Pancreas (tissue), 10 donors: ENCODE measurements around the gene SH3BGRL2. TPM values are rescaled to one million over a fixed set of nuclear protein-coding genes. Genes with fewer than 3 reads are reported as not detected.

Experiments
- ATAC-seq, 4 donors: fragments of 200-7000 bp; cut with Tn5 transposase; one replicate each; pipeline versions ENCODE4 v1.8.0 to v1.9.1; 2020; ENCODE audit warnings: mild to moderate bottlenecking in 4 of 4, moderate library complexity in 4 of 4
- DNase-seq, 6 donors: peaks; one replicate each; pipeline ENCODE4 v3.0.0-alpha.2; 2020
- FAIRE-seq: peaks from 2 replicates; lab custom pipeline; 2012; peaks lifted over from hg19 to GRCh38; lab: Jason Lieb, UNC
- H3K27ac ChIP-seq, 4 donors: fragments of 200-600 bp; sonication (generic); 1 replicate in 3 of 4; 2 replicates in 1 of 4; pipeline versions ENCODE4 v1.5.0 to v1.8.0; 2020
- H3K27me3 ChIP-seq, 4 donors: fragments of 200-600 bp; one replicate each; pipeline ENCODE4 v1.8.0; 2021
- H3K36me3 ChIP-seq, 3 donors: fragments of 200-600 bp; sonication (generic) in 1 of 3; one replicate each; pipeline versions ENCODE4 v1.5.0 to v1.8.0; 2020 to 2021
- H3K4me1 ChIP-seq, 3 donors: fragments of 200-600 bp; one replicate each; pipeline ENCODE4 v1.8.0; 2021
- H3K4me3 ChIP-seq, 4 donors: fragments of 200-600 bp; sonication (generic) in 2 of 4; one replicate each; pipeline versions ENCODE4 v1.5.0 to v1.8.0; 2020 to 2021
- H3K9me3 ChIP-seq, 4 donors: fragments of 200-600 bp; one replicate each; pipeline ENCODE4 v1.8.0; 2021
- WGBS, 2 donors: extraction: QIAGEN DNeasy Blood & Tissue Kit; methylation state at CpG; one replicate each; pipeline ENCODE4 v1.1.7; 2013; 5-methylcytosine and 5-hydroxymethylcytosine counted together
- intact Hi-C, 3 donors: fragments of 100-400 bp; cut with DNase I; formaldehyde crosslinking; loops; one replicate each; pipeline versions ENCODE4 v1.11.1 to v1.14.2; 2022
- polyA plus RNA-seq, 2 donors: library from polyadenylated mRNA; stranded (reverse); fragments of 200-250 nt; gene quantifications; one replicate each; pipeline ENCODE4 v1.2.3, GENCODE V29; 2013
- total RNA-seq, 6 donors: library from RNA; stranded (reverse); fragmentation: NEBNext Ultra II Directional in 4 of 6; extraction: Animal tissue kit (Norgen Biotek cat#: 25700) in 4 of 6; gene quantifications; one replicate each; pipeline versions ENCODE4 v1.2.1 to v1.2.4, GENCODE V29; 2021 to 2023
- TF ChIP-seq, protein P1 (sequence below), 4 donors: fragments of 200-600 bp; sonication (generic) in 3 of 4; IDR thresholded peaks; one replicate each; pipeline versions ENCODE4 v1.5.0 to v1.8.0; 2021; ENCODE audit warnings: antibody characterized with exemption in 4 of 4
- donor health status: healthy with polysubstance abuse.
- donor health status: DM: no; HTN: no; CAD: no; lungs with moderate emphysema.
- donor health status: DM: no; HTN: no; CAD: no.
- donor health status: control.
- donor health status: control.
- donor health status: Bipolar disorder and iron deficiency.
- donor health status: DM: yes; HTN: yes; CAD: no.
- donor health status: DM: no; HTN: no; CAD: no.
- donor health status: DM: no; HTN: no; CAD: no.
- donor health status: DM: yes; HTN: yes; CAD: no.

SH3BGRL2 gene
- total and polyA plus RNA-seq, 8 donors: 6.1 to 22.1 (median 11.8) TPM

DNA sequence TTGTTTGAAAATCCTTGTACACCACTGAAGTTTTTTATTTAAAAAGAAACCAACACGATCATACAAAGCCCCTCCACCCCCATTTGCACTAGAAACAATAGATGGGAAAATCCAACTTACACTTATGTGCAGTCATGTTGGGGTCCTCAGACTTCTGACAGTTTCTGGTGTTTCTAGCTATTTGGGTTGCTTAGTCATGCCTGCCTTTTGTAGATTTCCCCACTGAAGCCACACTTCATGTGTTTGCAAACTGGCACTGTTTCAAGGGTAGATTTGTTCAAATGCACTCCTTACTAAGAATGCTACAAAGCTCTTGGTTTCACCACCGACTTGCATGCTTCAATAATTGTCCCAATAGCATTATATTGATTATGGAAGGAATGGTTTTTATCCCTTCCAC lies 1.5 kb downstream of the SH3BGRL2 start:
- WGBS, 2 donors: 11 to 20% methylated on average over 2 of the region's 2 CpGs
- no peaks in the 10 kb centered on the region for H3K27me3 ChIP-seq
- ATAC-seq: no peak
- DNase-seq: no peak
- H3K4me3 ChIP-seq: peak overlapping the region in 2 of 4 donors; percentile 75 to 78
- no peak overlapping the region for H3K27ac ChIP-seq
- no peaks in the 10 kb centered on the region for H3K9me3 ChIP-seq
- TF ChIP-seq, protein P1, sequence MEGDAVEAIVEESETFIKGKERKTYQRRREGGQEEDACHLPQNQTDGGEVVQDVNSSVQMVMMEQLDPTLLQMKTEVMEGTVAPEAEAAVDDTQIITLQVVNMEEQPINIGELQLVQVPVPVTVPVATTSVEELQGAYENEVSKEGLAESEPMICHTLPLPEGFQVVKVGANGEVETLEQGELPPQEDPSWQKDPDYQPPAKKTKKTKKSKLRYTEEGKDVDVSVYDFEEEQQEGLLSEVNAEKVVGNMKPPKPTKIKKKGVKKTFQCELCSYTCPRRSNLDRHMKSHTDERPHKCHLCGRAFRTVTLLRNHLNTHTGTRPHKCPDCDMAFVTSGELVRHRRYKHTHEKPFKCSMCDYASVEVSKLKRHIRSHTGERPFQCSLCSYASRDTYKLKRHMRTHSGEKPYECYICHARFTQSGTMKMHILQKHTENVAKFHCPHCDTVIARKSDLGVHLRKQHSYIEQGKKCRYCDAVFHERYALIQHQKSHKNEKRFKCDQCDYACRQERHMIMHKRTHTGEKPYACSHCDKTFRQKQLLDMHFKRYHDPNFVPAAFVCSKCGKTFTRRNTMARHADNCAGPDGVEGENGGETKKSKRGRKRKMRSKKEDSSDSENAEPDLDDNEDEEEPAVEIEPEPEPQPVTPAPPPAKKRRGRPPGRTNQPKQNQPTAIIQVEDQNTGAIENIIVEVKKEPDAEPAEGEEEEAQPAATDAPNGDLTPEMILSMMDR (IDR thresholded peaks at IDR 0.05): no peak
- intact Hi-C loops: no loop called here
- no peaks in the 10 kb centered on the region for H3K36me3 ChIP-seq
- FAIRE-seq: no peak
- peaks cover 8 to 23% (median 14%) of the 10 kb centered on the region in 3 donors for H3K4me1 ChIP-seq

DNA sequence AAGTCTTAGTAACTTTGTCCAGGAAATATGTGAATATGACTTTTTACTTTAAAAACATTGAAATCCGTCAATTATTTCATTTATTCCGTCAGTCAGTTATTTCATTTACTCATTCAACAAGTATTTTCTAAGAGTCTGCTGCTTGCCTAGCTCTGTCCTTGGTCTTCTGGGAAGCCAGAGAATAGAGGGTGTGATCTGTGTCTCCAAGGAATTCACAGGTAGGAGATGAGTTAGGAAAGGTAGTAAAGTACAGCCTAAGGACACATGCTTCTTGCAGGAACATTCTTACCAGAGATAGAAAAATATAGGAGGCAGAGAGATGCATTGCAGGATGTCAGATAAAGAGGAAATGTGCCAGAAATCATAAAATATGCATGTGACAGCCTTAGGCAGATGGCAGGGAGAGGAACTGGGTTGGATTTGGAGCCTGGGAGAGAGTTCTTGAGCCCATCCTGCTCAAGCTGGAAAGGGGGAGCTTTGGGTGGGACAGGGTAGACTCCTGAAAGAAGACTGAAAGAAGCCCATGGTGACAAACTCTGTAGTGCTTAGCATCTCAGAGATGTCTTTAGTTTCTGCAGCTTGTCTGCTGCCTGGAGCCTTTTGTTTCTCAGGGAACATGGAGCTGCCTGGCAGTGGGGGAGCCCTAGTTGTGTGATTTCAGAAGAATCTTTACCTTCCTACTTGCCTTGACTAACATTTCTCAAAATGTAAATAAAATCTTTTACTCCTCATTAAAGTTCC lies 3.5 kb downstream of the SH3BGRL2 start:
- H3K4me1 ChIP-seq: peaks cover 8 to 23% (median 14%) of the 10 kb centered on the region in 3 donors
- intact Hi-C loops: no loop called here
- H3K4me3 ChIP-seq: no peak overlapping the region
- ATAC-seq: no peak
- H3K9me3 ChIP-seq: no peaks in the 10 kb centered on the region
- no peaks in the 10 kb centered on the region for H3K27me3 ChIP-seq
- 69 to 71% methylated on average over 2 of the region's 2 CpGs for WGBS, 2 donors
- no peak for DNase-seq
- TF ChIP-seq, protein P1 (IDR thresholded peaks at IDR 0.05): no peak
- no peaks in the 10 kb centered on the region for H3K36me3 ChIP-seq
- FAIRE-seq: no peak
- no peak overlapping the region for H3K27ac ChIP-seq

DNA sequence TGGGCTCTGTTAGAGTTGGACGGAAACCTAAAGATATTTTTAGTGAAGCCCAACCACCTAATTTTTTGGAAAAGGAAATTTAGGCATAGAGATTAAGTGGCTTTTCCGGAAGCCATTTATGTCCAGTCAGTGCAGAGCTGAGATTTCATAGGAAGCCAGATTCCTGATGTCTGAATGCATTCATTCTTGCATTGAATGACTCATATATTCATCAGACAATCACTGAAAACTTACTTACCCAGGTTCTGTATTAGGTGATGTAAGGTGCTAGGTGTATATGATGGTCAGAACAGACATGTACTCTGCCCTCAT lies 4.1 kb downstream of the SH3BGRL2 start:
- no peak for ATAC-seq
- H3K9me3 ChIP-seq: no peaks in the 10 kb centered on the region
- H3K36me3 ChIP-seq: no peaks in the 10 kb centered on the region
- peaks cover 8 to 26% (median 11%) of the 10 kb centered on the region in 3 donors for H3K4me1 ChIP-seq
- TF ChIP-seq, protein P1 (IDR thresholded peaks at IDR 0.05): no peak
- H3K27me3 ChIP-seq: no peaks in the 10 kb centered on the region
- 50 to 56% methylated on average over 2 of the region's 2 CpGs for WGBS, 2 donors
- H3K4me3 ChIP-seq: no peak overlapping the region
- FAIRE-seq: no peak
- DNase-seq: no peak
- intact Hi-C loops: no loop called here
- H3K27ac ChIP-seq: no peak overlapping the region

DNA sequence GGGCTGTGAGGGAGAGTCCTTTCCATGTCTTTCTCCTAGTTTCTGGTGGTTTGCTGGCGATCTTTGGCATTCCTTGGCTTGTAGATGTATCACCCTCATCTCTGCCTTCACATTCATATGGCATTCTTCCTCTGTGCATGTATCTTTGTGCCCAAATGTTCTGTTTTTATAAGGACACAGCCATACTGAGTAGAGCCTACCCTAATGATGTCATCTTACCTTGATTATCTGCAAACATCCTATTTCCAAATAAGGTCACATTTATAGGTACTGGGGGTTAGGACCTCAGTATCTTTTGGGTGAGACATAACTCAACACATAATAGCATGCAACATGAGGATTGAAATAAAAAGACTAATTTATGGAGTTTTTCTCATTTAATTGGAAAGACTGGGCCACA lies 5.5 kb downstream of the SH3BGRL2 start:
- intact Hi-C loops: no loop called here
- Histone ChIP-seq H3K4me3 (no peak overlapping the region), H3K9me3 (no peaks in the 10 kb centered on the region), H3K36me3 (no peaks in the 10 kb centered on the region), H3K4me1 (peaks cover 6 to 24% (median 8%) of the 10 kb centered on the region in 3 donors), H3K27me3 (no peaks in the 10 kb centered on the region), H3K27ac (no peak overlapping the region)
- TF ChIP-seq, protein P1 (IDR thresholded peaks at IDR 0.05): no peak
- no peak for ATAC-seq
- FAIRE-seq: no peak
- no peak for DNase-seq
- 93 to 100% methylated on average over 1 of the region's 1 CpG for WGBS, 2 donors
